ENCODE measurements around the gene FAAP100.
"Not testable (repeated sequence)": the region's sequence is repeated elsewhere in the genome, so short reads cannot be mapped to it uniquely, and the experiment has no call there.

FAAP100 gene, protein sequence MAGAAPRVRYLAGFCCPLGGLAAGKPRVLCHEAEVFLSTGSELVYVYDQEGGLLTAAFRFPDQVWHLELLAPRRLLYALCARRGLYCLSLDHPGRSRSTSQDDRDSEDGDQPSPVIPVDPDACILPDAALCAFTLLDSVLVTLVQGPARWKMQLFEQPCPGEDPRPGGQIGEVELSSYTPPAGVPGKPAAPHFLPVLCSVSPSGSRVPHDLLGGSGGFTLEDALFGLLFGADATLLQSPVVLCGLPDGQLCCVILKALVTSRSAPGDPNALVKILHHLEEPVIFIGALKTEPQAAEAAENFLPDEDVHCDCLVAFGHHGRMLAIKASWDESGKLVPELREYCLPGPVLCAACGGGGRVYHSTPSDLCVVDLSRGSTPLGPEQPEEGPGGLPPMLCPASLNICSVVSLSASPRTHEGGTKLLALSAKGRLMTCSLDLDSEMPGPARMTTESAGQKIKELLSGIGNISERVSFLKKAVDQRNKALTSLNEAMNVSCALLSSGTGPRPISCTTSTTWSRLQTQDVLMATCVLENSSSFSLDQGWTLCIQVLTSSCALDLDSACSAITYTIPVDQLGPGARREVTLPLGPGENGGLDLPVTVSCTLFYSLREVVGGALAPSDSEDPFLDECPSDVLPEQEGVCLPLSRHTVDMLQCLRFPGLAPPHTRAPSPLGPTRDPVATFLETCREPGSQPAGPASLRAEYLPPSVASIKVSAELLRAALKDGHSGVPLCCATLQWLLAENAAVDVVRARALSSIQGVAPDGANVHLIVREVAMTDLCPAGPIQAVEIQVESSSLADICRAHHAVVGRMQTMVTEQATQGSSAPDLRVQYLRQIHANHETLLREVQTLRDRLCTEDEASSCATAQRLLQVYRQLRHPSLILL

DNA sequence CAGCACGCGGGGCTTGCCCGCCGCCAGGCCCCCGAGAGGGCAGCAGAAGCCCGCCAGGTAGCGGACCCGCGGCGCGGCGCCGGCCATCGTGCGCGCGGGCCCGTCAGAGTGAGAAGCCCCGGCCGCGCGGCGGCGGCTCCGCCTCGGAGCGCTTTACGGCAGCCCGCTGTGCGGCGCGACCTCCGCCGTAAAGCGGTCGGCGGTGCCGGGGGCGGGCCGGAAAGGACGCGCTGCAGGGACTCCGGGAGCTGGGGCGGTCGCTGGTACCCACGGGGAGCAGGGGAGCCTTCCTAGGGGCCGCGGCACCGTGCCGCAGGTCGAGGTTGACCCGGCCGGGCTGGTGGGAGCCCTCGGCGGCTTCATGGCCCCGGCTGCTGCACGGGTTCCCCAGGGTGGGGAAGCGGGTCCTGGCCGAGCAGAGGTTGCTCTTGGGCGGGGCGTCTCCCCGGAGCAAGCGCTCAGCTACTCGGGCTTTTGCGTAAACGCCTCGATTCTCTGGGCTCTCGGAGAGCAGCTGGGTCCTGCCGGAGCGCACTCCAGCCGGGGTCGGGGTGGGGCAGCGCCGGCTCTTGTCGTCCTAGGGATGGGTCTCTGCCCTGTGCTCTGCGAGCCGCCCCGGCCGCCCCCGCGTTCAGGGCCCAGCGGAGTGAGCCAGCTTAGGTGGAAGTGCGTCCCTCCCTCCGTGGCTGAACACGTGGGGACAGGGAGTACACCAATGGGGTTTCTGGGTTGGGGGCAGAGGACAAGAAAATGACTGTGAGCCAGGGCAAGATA is at the start of gene FAAP100:
FAAP100 (minus strand) TSS at position 110 of the 774 bp plus-strand sequence; CDS start at position 87, 23 bp downstream.
- peak; percentile 81 to 83 for DNase-seq

- peak; percentile 45 to 72 for DNase-seq
Measured at GRCh38 chr17:81601525-81602120, 49.5 kb upstream of the FAAP100 start.

DNA sequence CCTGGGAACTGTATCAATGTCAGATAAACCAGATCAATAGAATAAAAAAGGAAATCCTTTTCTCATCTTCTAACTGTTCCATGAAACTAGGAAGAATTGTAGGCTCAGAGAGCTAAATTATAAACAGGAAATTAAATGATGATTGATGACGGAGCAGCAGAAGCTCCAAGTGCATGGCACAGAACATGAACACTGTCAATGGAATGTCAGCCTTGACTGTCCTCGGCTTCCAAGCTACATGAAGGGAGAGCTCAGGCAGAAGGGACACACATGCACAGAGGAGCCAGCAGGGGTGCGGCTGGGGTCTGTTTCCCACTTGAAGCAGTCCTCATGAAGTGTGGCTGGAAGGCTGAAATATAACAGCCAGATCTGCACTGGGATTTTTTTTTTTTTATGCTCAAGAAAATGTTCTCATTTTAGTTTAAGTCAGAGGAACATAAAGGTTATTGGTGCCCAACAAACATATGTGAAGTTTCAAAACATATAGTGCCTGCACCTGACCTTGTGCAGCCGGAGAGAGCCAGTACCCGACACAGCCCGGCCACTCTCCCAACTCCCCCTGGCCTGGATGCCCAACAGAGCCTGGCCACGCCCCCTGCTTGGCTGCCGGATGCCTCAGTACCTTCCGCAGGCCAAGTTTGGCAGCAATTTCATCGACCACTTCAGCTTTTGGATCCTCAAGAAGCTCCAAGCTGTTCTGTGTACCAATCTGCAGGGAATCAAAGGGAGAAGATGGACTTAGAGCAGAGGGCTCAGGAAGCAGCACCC is 47.8 kb upstream of the FAAP100 start:
- no peak for DNase-seq

DNA sequence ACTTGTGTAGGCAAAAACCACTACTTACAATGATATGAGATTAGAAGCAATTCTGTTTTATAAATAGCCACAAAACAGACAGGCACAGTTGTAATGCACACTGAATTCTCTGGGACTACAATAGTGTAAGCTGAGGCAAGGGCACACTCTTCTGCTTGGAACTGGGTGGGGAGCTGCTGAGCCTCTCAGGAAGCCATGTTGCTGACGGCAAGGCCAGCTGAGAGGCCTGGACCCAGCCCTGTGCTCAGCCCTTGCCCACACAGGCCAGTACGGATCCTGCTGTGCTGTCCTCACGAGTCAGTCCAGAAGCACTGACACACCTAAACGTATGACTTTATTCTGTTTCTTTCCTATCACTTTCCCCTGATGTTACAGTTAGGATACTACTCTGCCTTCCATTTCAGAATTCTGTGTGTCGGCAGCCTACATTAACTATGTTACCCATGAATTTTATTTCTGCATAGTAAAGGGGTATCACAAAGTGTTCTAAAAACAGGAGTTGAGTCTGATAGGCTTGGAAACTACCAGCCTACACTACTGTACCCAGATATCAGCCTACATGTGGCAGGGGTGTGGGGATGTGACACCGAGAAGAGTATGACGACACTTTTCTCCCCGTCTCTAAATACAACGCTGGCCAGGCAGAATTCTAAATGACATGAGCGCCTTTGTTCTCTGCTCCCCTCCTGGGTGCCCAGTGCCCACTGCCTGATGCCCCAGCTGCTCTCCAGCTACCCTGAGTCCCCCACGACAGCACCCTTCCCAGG is 41.1 kb upstream of the FAAP100 start:
- no peak for DNase-seq

DNA sequence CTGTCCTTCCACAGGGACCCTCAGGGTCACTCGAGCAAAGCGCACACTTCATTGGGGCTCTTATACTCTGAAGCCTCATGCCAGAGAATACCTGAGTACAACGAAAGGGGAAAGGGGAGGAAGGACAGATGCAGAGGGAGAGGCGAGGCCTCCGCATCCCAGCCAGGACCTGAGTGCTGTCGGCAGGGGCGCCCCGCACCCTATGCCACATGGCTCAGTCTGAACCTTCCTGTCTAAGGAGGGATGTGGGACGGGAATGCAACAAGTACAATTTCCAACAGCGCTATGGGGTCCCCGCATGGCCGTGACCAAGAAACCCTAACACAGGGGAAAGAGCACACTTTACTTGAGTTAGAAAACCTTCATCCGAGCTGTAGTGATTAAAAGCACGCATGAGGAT is 39.8 kb upstream of the FAAP100 start:
- no peak for DNase-seq

GRCh38 chr17:81590121-81590520 is 38.0 kb upstream of the FAAP100 start:
- DNase-seq, result no peak

DNA sequence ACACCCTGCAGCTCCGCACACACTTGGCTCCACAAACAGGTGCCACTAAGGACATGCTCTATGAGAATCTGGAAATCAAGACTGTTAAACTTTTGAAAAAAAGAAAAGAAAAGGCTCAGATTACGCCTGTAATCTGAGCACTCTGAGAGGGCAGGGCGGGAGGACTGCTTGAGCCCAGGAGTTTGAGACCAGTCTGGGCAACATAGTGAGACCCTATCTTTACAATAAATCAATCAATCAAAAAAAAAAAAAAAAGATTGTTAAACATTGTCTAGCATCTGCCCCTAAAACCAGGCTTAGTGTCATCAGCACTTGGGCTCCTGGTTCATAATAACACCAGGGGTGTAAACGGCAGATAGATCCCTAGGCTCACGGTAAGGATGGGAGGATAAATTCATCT is 37.5 kb upstream of the FAAP100 start:
- DNase-seq, result no peak

DNA sequence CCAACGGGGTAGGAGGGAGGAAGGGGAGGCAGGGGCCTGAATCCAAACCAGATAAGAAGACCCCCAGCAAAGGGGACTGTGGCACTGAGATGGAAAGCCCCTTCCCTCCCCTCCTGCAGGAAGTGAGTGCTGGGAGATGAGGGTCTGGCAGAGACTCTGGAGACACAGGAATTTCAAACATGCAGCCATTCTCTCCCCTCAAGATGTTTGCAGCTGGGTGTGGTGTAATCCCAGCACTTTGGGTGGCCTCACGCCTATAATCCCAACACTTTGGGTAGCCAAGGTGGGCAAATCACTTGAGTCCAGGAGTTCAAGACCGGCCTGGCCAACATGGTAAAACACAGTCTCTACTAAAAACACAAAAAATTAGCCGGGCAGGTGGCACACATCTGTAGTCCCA is 33.9 kb upstream of the FAAP100 start:
- DNase-seq, result no peak

- not testable (repeated sequence) for DNase-seq
Measured at GRCh38 chr17:81584771-81585170, 32.6 kb upstream of the FAAP100 start.

DNA sequence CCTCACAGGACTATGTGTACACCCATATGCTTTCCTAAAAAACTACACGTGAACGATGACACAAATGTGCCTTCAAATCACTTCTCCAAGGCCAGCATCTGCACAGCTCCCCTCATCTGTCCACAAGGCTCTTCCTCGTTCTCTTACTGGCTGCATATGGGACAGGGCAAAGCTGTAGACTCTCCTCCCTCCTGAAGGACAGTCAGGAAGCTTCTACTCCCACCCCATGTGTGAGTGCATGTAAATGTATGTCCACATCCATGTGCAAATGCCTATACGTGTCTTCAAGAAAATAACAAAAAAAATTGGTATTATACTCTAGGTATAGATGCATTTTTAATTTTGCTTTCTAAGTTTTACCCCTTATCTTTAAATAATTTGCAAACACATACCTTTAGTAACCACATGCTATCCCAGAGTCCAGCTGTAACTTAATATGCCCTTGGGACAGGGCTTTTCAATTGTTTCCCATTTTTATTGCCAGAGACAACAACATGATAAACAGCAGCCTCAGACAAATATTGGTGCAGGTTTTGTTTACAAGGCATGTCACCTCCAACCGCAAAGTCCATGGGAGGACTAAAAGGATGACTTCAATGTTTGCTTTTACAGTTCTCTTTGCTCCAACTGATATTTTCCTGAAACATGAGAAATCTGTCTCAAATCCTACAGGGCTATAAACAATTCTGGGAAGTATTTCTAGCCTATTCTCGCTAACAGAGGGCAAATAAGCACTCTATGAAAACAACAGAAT is 31.6 kb upstream of the FAAP100 start:
- no peak for DNase-seq

DNA sequence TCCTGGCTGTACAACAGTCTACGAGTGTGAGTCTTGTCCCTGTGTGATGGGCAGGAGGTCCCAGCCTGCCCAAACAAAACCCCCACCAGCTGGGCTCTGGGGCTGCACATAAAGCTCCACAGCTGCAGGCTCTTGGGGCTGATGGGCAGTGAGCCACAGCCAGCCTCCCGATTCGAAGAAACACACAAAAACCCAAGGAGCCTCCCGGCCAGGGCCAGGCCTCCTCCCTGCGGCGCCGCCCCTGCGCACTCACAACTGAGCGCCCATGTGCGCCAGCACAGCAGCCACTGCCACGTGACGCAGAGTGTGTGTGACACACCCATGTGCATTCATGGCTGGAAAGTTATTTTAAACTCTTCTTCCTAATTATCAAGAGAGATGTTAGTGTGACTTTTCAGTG is 30.6 kb upstream of the FAAP100 start:
- no peak for DNase-seq

DNA sequence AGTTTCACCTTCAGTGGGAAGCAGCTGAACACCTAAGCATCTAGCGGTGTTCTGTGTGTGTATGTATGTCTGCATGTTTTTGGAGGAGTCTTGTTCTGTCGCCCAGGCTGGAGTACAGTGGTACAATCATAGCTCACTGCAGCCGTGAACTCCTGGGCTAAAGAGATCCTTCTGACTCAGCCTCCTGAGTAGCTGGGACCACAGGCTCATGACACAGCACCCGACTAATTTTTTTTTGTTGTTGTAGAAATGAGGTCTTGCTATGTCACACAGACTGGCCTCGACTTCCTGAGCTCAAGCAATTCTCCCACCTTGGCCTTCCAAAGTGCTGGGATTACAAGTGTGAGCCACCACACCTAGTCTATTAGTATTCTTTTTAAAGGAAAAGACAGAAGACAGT is 30.2 kb upstream of the FAAP100 start:
- no peak for DNase-seq

- DNase-seq, result no peak
Measured at GRCh38 chr17:81581758-81582157, 29.6 kb upstream of the FAAP100 start.

GRCh38 chr17:81580481-81580880 is 28.3 kb upstream of the FAAP100 start:
- no peak for DNase-seq

GRCh38 chr17:81579821-81580321 is 27.7 kb upstream of the FAAP100 start:
- DNase-seq, result no peak

GRCh38 chr17:81579298-81579697 is 27.1 kb upstream of the FAAP100 start:
- DNase-seq, result no peak

DNA sequence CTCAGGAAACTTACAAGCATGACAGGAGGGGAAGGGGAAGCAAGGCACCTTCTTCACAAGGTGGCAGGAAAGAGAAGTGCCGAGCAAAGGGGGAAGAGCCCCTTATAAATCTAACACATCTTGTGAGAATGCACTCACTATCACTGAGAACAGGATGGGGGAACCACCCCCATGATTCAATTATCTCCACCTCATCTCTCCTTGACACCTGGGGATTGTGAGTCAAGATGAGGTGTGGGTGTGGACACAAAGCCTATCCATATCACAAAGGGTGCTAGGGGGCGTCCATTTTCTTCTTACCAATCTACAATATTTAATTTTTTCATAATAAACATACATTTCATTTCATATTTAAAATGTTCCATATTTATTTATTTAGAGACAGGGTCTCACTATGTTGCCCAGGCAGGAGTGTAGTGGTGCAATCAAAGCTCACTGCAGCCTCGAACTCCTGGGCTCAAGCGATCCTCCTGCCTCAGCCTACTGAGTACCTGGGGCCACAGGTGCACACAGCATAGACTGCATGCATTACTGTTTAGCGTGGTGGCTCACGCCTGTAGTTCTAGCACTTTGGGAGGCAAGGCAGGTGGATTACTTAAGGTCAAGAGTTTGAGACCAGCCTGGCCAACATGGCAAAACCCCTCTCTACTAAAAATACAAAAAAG is 26.5 kb upstream of the FAAP100 start:
- DNase-seq, result no peak

- no peak for DNase-seq
Measured at GRCh38 chr17:81578038-81578441, 25.9 kb upstream of the FAAP100 start.

GRCh38 chr17:81577278-81578000 is 25.3 kb upstream of the FAAP100 start:
- DNase-seq, result peak in 1 of 2 donors; percentile 44

Measured in CD4-positive, alpha-beta T cell treated with Interleukin-1 beta for 1 hour (primary cell).